Left ventricle myocardium inferior (tissue), 1 donor: ENCODE data around the gene TGFBR3. TPM values are rescaled to one million over a fixed set of nuclear protein-coding genes. Genes with fewer than 3 reads are reported as not detected.
"Not testable (repeated sequence)": the region's sequence is repeated elsewhere in the genome, so short reads cannot be mapped to it uniquely, and the experiment has no call there.

Source experiments
- DNase-seq: peaks from one replicate; pipeline ENCODE4 v3.0.0-alpha.2; 2020
- H3K27ac ChIP-seq: fragments of 200-600 bp; replicated peaks from 2 replicates; pipeline ENCODE4 v1.8.0; 2021
- H3K27me3 ChIP-seq: fragments of 200-600 bp; 2 replicates; pipeline ENCODE4 v1.8.0; 2021; ENCODE audit warnings: low read depth
- H3K36me3 ChIP-seq: fragments of 200-600 bp; 2 replicates; pipeline ENCODE4 v1.8.0; 2021
- H3K4me1 ChIP-seq: fragments of 200-600 bp; 2 replicates; pipeline ENCODE4 v1.8.0; 2021
- H3K4me3 ChIP-seq: fragments of 200-600 bp; 2 replicates; pipeline ENCODE4 v1.8.0; 2021; ENCODE audit warnings: mild to moderate bottlenecking, moderate library complexity
- H3K9me3 ChIP-seq: fragments of 200-600 bp; replicated peaks from 2 replicates; pipeline ENCODE4 v1.8.0; 2021
- CTCF ChIP-seq: fragments of 200-600 bp; IDR thresholded peaks from 2 replicates; pipeline ENCODE4 v1.8.0; 2021; ENCODE audit warnings: antibody characterized with exemption, mild to moderate bottlenecking, borderline replicate concordance
- intact Hi-C: fragments of 100-400 bp; cut with micrococcal nuclease; formaldehyde crosslinking; loops from one replicate; pipeline ENCODE4 v1.11.0; 2022
- total RNA-seq: library from RNA; stranded (reverse); fragmentation: NEBNext Ultra II Directional; extraction: Animal tissue kit (Norgen Biotek cat#: 25700); gene quantifications from one replicate; pipeline ENCODE4 v1.2.1, GENCODE V29; 2021
- donor health status: DM: no; HTN: yes; CAD: no; lungs with severe emphysema.

Gene TGFBR3
- total RNA-seq, 1 donor from 2014 or later = 24.6 TPM

- peak overlapping the region; percentile 39 for H3K27ac ChIP-seq
- intact Hi-C loops = no loop called here
These were observed 43.9 kb downstream of the TGFBR3 start for GRCh38 chr1:91842056-91842455.

GRCh38 chr1:91840276-91840675 lies 45.7 kb downstream of the TGFBR3 start:
- H3K4me3 ChIP-seq, DNase-seq, H3K27me3 ChIP-seq, H3K36me3 ChIP-seq, intact Hi-C loops: not testable (repeated sequence)
- Histone ChIP-seq H3K27ac (peak overlapping the region; percentile 20), H3K4me1 (peaks cover 19% of the 10 kb centered on the region), H3K9me3 (peaks cover 10% of the 10 kb centered on the region)

More at GRCh38 chr1:91842056-91842455, 43.9 kb downstream of the TGFBR3 start:
- no peak for TF ChIP-seq CTCF
- H3K27me3 ChIP-seq = no peaks in the 10 kb centered on the region
- H3K9me3 ChIP-seq = peaks cover 10% of the 10 kb centered on the region
- no peak for DNase-seq
- no peaks in the 10 kb centered on the region for H3K36me3 ChIP-seq
- H3K4me1 ChIP-seq = peaks cover 26% of the 10 kb centered on the region
- no peak overlapping the region for H3K4me3 ChIP-seq

- peak; percentile 39 for TF ChIP-seq CTCF
- Histone ChIP-seq H3K36me3 (no peaks in the 10 kb centered on the region), H3K4me1 (peaks cover 36% of the 10 kb centered on the region), H3K27me3 (no peaks in the 10 kb centered on the region), H3K27ac (peak overlapping the region; percentile 40), H3K9me3 (no peaks in the 10 kb centered on the region), H3K4me3 (no peak overlapping the region)
- DNase-seq = no peak
- intact Hi-C loops = no loop called here
These were observed 49.5 kb downstream of the TGFBR3 start for GRCh38 chr1:91836331-91837040.

- Histone ChIP-seq H3K27me3 (no peaks in the 10 kb centered on the region), H3K4me3 (no peak overlapping the region), H3K4me1 (peaks cover 49% of the 10 kb centered on the region), H3K36me3 (no peaks in the 10 kb centered on the region), H3K9me3 (no peaks in the 10 kb centered on the region), H3K27ac (no peak overlapping the region)
- no peak for TF ChIP-seq CTCF
- intact Hi-C loops = no loop called here
- DNase-seq = no peak
These were observed 50.8 kb downstream of the TGFBR3 start for GRCh38 chr1:91835087-91835521.

- H3K27ac ChIP-seq, DNase-seq, intact Hi-C loops, H3K36me3 ChIP-seq, H3K4me3 ChIP-seq, H3K27me3 ChIP-seq, H3K9me3 ChIP-seq: not testable (repeated sequence)
- peaks cover 55% of the 10 kb centered on the region for H3K4me1 ChIP-seq
These were observed 51.4 kb downstream of the TGFBR3 start for GRCh38 chr1:91834549-91834948.

- no peak for DNase-seq
- Histone ChIP-seq H3K9me3 (no peaks in the 10 kb centered on the region), H3K27ac (no peak overlapping the region), H3K27me3 (no peaks in the 10 kb centered on the region), H3K36me3 (no peaks in the 10 kb centered on the region), H3K4me3 (no peak overlapping the region), H3K4me1 (peaks cover 61% of the 10 kb centered on the region)
- TF ChIP-seq CTCF = no peak
- intact Hi-C loops = no loop called here
These were observed 52.0 kb downstream of the TGFBR3 start for GRCh38 chr1:91833946-91834345.
